Progenitor cell of endocrine pancreas (in vitro differentiated cells): ENCODE measurements around the gene B4GALT6. TPM values are rescaled to one million over a fixed set of nuclear protein-coding genes. Genes with fewer than 3 reads are reported as not detected.
A peak's percentile ranks its signal among the peaks of the same experiment; 100 is the strongest.

Experiments used
- DNase-seq: peaks from one replicate; pipeline ENCODE4 v3.0.0; 2021; ENCODE audit warnings: low spot score; ENCODE audit not compliant: unreplicated experiment
- H3K27ac Mint-ChIP-seq: 2 replicates; pipeline ENCODE4 v1.8.0; 2021; ENCODE audit warnings: mild to moderate bottlenecking, moderate library complexity, mixed read lengths
- H3K27me3 Mint-ChIP-seq: 2 replicates; pipeline ENCODE4 v1.8.0; 2021; ENCODE audit warnings: mixed read lengths
- H3K36me3 Mint-ChIP-seq: 2 replicates; pipeline ENCODE4 v1.8.0; 2022; ENCODE audit warnings: mixed read lengths; ENCODE audit not compliant: insufficient read depth
- H3K4me1 Mint-ChIP-seq: 2 replicates; pipeline ENCODE4 v1.8.0; 2021; ENCODE audit warnings: low read depth, mixed read lengths
- H3K4me3 Mint-ChIP-seq: 2 replicates; pipeline ENCODE4 v1.8.0; 2021; ENCODE audit warnings: low read depth, mild to moderate bottlenecking, moderate library complexity, mixed read lengths
- H3K9me3 Mint-ChIP-seq: 2 replicates; pipeline ENCODE4 v1.8.0; 2021; ENCODE audit warnings: low read depth, mixed read lengths
- total RNA-seq: library from RNA; stranded (reverse); gene quantifications from 2 replicates; pipeline ENCODE4 v1.2.1, GENCODE V29; 2021
- TF ChIP-seq, protein P1 (sequence below): fragments of 200-600 bp; sonication (generic); IDR thresholded peaks from one replicate; pipeline ENCODE4 v1.5.0; 2021; ENCODE audit warnings: antibody characterized with exemption, mild to moderate bottlenecking; ENCODE audit not compliant: unreplicated experiment

Gene B4GALT6
- total RNA-seq, 1 donor from 2014 or later: 32.2 TPM

DNA sequence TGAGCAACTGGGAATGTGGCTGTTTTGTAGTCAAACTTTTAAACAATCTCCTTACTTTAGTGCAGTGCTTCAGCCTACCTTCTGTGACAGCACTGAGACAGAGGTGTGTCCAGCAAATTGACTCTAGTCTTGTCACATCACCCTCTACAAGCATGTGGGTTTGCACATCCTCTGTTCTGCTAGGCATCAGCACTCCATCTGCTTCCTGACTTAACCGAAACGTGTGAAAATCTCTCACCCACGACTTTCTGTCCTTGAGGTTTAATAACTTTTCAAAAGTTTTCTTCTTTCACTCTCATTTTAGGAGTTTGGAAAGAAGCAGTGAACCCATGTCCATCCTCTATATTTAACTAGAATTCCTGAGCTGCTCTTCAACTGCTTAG lies 50.1 kb downstream of the B4GALT6 start:
- Mint-ChIP-seq H3K9me3 (peaks cover 4% of the 10 kb centered on the region), H3K4me1 (no peaks in the 10 kb centered on the region), H3K27ac (peak overlapping the region; percentile 21), H3K4me3 (no peak overlapping the region), H3K36me3 (peaks cover 28% of the 10 kb centered on the region), H3K27me3 (no peaks in the 10 kb centered on the region)
- TF ChIP-seq, protein P1, sequence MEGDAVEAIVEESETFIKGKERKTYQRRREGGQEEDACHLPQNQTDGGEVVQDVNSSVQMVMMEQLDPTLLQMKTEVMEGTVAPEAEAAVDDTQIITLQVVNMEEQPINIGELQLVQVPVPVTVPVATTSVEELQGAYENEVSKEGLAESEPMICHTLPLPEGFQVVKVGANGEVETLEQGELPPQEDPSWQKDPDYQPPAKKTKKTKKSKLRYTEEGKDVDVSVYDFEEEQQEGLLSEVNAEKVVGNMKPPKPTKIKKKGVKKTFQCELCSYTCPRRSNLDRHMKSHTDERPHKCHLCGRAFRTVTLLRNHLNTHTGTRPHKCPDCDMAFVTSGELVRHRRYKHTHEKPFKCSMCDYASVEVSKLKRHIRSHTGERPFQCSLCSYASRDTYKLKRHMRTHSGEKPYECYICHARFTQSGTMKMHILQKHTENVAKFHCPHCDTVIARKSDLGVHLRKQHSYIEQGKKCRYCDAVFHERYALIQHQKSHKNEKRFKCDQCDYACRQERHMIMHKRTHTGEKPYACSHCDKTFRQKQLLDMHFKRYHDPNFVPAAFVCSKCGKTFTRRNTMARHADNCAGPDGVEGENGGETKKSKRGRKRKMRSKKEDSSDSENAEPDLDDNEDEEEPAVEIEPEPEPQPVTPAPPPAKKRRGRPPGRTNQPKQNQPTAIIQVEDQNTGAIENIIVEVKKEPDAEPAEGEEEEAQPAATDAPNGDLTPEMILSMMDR: no peak
- no peak for DNase-seq

DNA sequence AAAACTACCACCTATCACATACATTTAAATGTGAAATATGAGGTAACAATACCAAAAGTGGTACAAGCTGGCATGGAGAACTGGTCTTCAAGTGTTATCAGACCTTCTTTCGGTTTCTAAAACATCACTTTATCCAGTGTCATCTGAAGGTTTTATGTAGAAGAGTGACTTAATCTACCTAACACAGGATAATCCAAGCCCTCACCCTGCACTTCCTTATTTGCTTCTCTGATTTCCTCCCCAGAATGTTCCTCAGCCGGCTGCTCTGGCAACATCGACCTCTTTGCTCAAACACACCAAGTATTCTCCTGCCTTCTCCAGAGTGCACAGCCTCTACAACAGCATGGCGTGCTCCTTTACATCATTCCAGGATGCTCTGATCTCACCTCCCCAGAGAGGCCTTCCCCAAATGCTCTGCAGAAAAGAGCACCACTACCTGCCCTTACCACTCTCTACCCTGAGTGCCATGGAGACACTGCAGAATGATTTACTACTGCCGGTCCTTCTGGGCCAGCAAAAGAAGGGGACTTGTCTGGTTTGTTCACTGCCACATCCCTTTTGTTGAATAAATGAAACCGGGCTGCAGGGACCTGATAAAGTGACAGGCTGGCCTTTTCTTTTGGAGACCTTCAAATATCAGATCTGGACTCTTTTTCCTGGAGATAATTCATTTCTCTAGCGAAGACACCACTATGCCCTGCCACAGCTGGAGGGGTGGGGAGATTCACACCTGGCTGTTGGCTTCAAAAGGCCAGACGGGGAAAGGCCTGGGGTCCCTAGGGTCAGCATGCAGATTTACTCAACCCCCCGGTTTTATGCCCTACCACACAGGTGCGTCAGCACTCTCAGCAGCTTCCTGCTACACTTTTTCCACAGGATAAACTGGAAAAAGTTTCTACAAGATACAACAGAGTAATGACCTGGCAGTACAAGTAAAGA lies 50.7 kb downstream of the B4GALT6 start:
- Mint-ChIP-seq H3K36me3 (peaks cover 26% of the 10 kb centered on the region), H3K27ac (no peak overlapping the region), H3K9me3 (peaks cover 4% of the 10 kb centered on the region), H3K27me3 (no peaks in the 10 kb centered on the region), H3K4me1 (no peaks in the 10 kb centered on the region), H3K4me3 (no peak overlapping the region)
- no peak for DNase-seq
- TF ChIP-seq, protein P1: no peak

DNA sequence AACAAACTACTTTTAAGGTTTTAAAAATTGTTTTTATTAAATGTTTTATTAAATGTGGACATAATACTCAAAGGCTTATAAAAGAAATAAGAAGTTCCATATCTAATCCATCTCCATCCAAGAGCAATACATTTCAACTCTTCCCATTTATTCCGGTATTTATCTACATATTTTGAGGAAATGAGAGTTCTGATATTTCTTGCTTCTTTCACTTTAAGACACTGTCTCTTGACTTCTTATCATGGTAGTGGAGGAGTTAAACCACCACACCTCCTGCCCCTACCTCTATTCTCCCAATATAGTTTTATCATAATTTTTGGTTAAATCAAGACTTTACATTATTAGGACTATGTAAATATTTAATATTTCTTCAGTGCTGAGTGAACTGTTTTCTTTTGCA lies 52.0 kb downstream of the B4GALT6 start:
- Mint-ChIP-seq H3K4me3 (no peak overlapping the region), H3K27ac (no peak overlapping the region), H3K4me1 (no peaks in the 10 kb centered on the region), H3K36me3 (peaks cover 29% of the 10 kb centered on the region), H3K9me3 (peaks cover 3% of the 10 kb centered on the region), H3K27me3 (no peaks in the 10 kb centered on the region)
- no peak for DNase-seq
- TF ChIP-seq, protein P1: no peak

DNA sequence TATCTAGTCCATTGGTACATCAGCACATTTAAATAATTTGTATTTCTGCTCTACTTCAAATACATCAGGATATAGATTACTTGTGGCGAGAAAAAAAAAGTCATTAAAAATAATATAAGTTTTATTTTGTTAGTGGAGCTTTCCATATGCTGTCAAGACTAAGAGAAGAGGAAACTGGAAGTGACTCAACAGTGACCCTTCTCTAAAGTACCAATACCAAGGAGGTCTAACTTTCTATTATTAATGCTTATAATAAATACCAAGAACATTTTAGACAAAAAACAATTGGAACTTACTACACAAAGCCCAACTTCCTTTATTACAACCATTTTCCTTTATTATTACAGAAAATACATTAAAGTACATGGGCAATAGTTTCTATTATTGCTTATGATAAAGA lies 52.9 kb downstream of the B4GALT6 start:
- DNase-seq: no peak
- Mint-ChIP-seq H3K4me3 (no peak overlapping the region), H3K36me3 (peaks cover 29% of the 10 kb centered on the region), H3K4me1 (no peaks in the 10 kb centered on the region), H3K9me3 (no peaks in the 10 kb centered on the region), H3K27ac (no peak overlapping the region), H3K27me3 (no peaks in the 10 kb centered on the region)
- TF ChIP-seq, protein P1: no peak

DNA sequence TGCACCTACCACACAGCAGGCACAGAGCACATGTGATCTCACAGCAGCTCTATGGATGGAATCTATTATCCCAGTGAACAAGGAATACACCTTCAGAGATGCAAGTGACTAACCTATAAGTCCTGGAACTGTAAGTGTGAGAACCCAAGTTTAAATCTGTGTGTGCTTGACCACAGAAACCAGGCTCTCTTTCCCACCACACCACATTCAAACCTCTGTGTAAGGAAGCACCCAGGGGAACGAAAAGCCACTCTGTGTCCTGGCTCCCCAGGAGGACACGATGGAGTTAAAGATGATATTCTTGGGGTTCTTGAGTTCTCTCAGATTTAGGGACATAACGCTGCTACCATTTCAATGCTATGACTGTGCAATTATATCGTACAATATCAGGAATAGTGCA lies 53.8 kb downstream of the B4GALT6 start:
- Mint-ChIP-seq H3K27me3 (no peaks in the 10 kb centered on the region), H3K36me3 (peaks cover 33% of the 10 kb centered on the region), H3K4me1 (no peaks in the 10 kb centered on the region), H3K9me3 (no peaks in the 10 kb centered on the region), H3K27ac (no peak overlapping the region), H3K4me3 (no peak overlapping the region)
- TF ChIP-seq, protein P1: no peak
- no peak for DNase-seq
